ENCODE data around the gene CDC42. TPM values are rescaled to one million over a fixed set of nuclear protein-coding genes. Genes with fewer than 3 reads are reported as not detected.
"Not testable (repeated sequence)": the region's sequence is repeated elsewhere in the genome, so short reads cannot be mapped to it uniquely, and the experiment has no call there.

Gene CDC42
- total RNA-seq, 1 experiment from 2014 or later, result 245 TPM

DNA sequence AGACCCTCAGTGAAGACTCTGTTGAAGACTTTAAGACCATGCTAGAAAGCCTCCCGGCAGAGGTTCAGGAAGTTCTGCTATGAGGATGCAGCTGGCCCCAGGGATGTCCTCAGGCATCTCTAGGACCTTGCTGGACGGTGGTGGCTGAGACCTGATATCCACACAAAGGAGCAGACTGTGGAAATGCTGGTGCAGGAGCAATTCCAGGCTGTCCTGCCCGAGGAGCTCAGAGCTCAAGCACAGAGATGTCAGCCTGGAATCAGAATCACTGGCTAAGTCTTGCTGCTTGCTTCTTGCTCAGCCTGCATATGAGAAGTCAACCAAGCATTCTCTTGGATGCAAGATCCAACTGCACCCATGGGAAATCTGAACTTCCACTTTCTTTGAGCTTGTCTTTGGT is 22.0 kb upstream of the CDC42 start:
- Histone ChIP-seq H3K79me2 (ENCODE audit: low read length) (peaks cover 8% of the 10 kb centered on the region), H3K9ac (ENCODE audit: low read length) (no peak overlapping the region), H3K4me2 (ENCODE audit: low read length) (no peak overlapping the region), H2AFZ (ENCODE audit: low read length) (no peak overlapping the region), H3K36me3 (ENCODE audit: low read depth, low read length) (no peaks in the 10 kb centered on the region), H3K4me3 (ENCODE audit: low read length) (no peak overlapping the region), H3K9me2 (replicated peaks; ENCODE audit: low read length) (no peaks in the 10 kb centered on the region), H3F3A (ENCODE audit: low read length, unreplicated experiment) (no peaks in the 10 kb centered on the region), H4K20me1 (ENCODE audit: low read length) (no peaks in the 10 kb centered on the region), H3K9me3 (ENCODE audit: low read length) (no peaks in the 10 kb centered on the region), H3K27me3 (ENCODE audit: low read length) (no peaks in the 10 kb centered on the region), H3K4me1 (ENCODE audit: insufficient read depth, low read length) (peaks cover 6% of the 10 kb centered on the region), H3K27ac (ENCODE audit: low read length) (no peak overlapping the region)
- ChIA-PET CTCF (no interaction called here), POLR2A (ENCODE audit: unreplicated experiment) (no interaction called here)
- ATAC-seq (no peak), DNase-seq (no peak)
- intact Hi-C loops (cut with micrococcal nuclease), result no loop called here
- no peak for TF ChIP-seq EZH2phosphoT487 (IDR thresholded peaks at IDR 0.05; ENCODE audit: borderline replicate concordance, low read length)
- TF ChIP-seq EZH2 (IDR thresholded peaks at IDR 0.05; ENCODE audit: low read length, unreplicated experiment), result no peak
- TF ChIP-seq, protein P1, sequence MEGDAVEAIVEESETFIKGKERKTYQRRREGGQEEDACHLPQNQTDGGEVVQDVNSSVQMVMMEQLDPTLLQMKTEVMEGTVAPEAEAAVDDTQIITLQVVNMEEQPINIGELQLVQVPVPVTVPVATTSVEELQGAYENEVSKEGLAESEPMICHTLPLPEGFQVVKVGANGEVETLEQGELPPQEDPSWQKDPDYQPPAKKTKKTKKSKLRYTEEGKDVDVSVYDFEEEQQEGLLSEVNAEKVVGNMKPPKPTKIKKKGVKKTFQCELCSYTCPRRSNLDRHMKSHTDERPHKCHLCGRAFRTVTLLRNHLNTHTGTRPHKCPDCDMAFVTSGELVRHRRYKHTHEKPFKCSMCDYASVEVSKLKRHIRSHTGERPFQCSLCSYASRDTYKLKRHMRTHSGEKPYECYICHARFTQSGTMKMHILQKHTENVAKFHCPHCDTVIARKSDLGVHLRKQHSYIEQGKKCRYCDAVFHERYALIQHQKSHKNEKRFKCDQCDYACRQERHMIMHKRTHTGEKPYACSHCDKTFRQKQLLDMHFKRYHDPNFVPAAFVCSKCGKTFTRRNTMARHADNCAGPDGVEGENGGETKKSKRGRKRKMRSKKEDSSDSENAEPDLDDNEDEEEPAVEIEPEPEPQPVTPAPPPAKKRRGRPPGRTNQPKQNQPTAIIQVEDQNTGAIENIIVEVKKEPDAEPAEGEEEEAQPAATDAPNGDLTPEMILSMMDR (conservative IDR thresholded peaks at IDR 0.05; ENCODE audit: low read depth, low read length), result no peak
- no TSS peak for BruUV-seq (replicated peaks)

DNA sequence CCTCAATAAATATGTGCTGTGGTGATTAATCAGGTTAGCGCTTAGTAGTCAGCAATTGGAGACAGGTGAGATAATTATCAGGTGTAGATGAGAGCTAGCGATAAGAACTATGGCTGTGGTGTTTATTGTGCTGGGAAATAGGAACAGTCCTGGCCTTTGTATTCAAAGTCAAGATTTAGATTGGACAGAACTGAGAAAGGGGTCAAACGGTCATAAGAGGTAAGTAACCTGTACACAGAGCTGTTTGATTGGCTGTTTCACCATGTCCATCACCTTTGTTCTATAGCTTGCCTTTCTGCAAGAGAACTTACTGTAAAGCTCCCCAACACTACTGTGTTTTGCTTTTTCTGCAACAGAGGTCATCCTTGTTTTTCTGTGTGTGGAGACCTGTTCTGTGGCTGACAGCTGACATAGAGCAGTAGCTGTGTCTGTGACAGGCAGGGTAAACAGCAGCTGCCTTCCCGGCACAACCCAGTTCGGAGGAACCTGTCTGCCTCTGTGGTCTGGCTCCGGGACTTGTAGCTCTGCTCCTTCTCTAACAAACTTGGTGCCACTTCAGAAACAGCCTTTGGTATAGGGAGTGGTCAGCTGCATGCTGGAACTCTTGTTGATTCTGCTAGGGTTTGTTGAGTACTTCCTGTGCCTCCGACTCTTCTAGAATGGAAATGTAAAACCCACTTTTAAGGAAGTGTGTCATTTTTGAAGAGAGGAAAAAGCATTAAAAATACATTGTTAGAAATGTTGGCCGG is 21.1 kb upstream of the CDC42 start:
- Histone ChIP-seq H3K4me2 (ENCODE audit: low read length) (no peak overlapping the region), H3F3A (ENCODE audit: low read length, unreplicated experiment) (no peaks in the 10 kb centered on the region), H3K27me3 (ENCODE audit: low read length) (no peaks in the 10 kb centered on the region), H3K9ac (ENCODE audit: low read length) (no peak overlapping the region), H3K4me1 (ENCODE audit: insufficient read depth, low read length) (peaks cover under 1% of the 10 kb centered on the region), H3K9me3 (ENCODE audit: low read length) (no peaks in the 10 kb centered on the region), H3K4me3 (ENCODE audit: low read length) (no peak overlapping the region), H2AFZ (ENCODE audit: low read length) (no peak overlapping the region), H3K27ac (ENCODE audit: low read length) (no peak overlapping the region), H3K36me3 (ENCODE audit: low read depth, low read length) (no peaks in the 10 kb centered on the region), H3K9me2 (replicated peaks; ENCODE audit: low read length) (no peaks in the 10 kb centered on the region), H4K20me1 (ENCODE audit: low read length) (no peaks in the 10 kb centered on the region), H3K79me2 (ENCODE audit: low read length) (peaks cover 2% of the 10 kb centered on the region)
- ChIA-PET CTCF (no interaction called here), POLR2A (ENCODE audit: unreplicated experiment) (no interaction called here)
- DNase-seq (no peak), ATAC-seq (no peak)
- intact Hi-C loops (cut with micrococcal nuclease), result no loop called here
- no TSS peak for BruUV-seq (replicated peaks)
- TF ChIP-seq, protein P1 (conservative IDR thresholded peaks at IDR 0.05; ENCODE audit: low read depth, low read length), result no peak
- TF ChIP-seq EZH2phosphoT487 (IDR thresholded peaks at IDR 0.05; ENCODE audit: borderline replicate concordance, low read length) (no peak), EZH2 (IDR thresholded peaks at IDR 0.05; ENCODE audit: low read length, unreplicated experiment) (no peak)

DNA sequence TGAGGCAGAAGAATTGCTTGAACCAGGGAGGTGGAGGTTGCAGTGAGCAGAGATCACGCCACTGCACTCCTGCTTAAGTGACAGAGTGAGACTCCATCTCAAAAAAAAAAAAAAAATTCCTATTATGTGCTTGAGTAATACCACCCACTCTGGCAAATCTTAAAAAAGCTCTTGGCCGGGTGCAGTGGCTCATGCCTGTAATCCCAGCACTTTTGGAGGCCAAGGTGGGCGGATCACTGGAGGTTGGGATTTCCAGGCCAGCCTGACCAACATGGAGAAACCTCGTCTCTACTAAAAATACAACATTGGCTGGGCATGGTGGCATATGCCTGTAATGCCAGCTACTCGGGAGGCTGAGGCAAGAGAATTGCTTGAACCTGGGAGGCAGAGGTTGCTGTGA is 17.7 kb upstream of the CDC42 start:
- ATAC-seq; POLR2A ChIA-PET (ENCODE audit: unreplicated experiment); H3K4me2 ChIP-seq (ENCODE audit: low read length); CTCF ChIA-PET; H3K9me2 ChIP-seq (replicated peaks; ENCODE audit: low read length); H3K36me3 ChIP-seq (ENCODE audit: low read depth, low read length); intact Hi-C loops (cut with micrococcal nuclease); H3K4me3 ChIP-seq (ENCODE audit: low read length); H2AFZ ChIP-seq (ENCODE audit: low read length); BruUV-seq (replicated peaks); H3K4me1 ChIP-seq (ENCODE audit: insufficient read depth, low read length); H4K20me1 ChIP-seq (ENCODE audit: low read length); H3K27me3 ChIP-seq (ENCODE audit: low read length); H3K9ac ChIP-seq (ENCODE audit: low read length); H3F3A ChIP-seq (ENCODE audit: low read length, unreplicated experiment); DNase-seq; H3K27ac ChIP-seq (ENCODE audit: low read length); H3K79me2 ChIP-seq (ENCODE audit: low read length); H3K9me3 ChIP-seq (ENCODE audit: low read length): not testable (repeated sequence)
